HL-60 (cell line): ENCODE data around the gene RUNDC3A.

ENCODE experiments used
- DNase-seq, 2 experiments: peaks; one replicate each; pipeline ENCODE4 v3.0.0-alpha.2; 2010 to 2020; ENCODE audit warnings: low read depth in 1 of 2, low spot score in 1 of 2
- H3K27ac ChIP-seq: fragments of 250-450 bp; sonication (Bioruptor Pico); replicated peaks from 2 replicates; pipeline ENCODE4 v1.5.1; 2020; ENCODE audit warnings: mild to moderate bottlenecking, moderate library complexity
- H3K27me3 ChIP-seq: fragments of 250-450 bp; sonication (Bioruptor Pico); 2 replicates; pipeline ENCODE4 v1.5.1; 2021; ENCODE audit warnings: mild to moderate bottlenecking, moderate library complexity; ENCODE audit not compliant: insufficient read depth, poor library complexity, severe bottlenecking
- H3K4me3 ChIP-seq: replicated peaks from 2 replicates; pipeline ENCODE4 v1.5.1; 2011; ENCODE audit warnings: mild to moderate bottlenecking, control low read depth, low read length; ENCODE audit not compliant: insufficient read depth
- GABPA ChIP-seq: IDR thresholded peaks from 2 replicates; pipeline ENCODE4 v1.6.1; 2012; ENCODE audit warnings: low read depth
- POLR2AphosphoS5 ChIP-seq: IDR thresholded peaks from 2 replicates; pipeline ENCODE4 v1.6.1; 2012; ENCODE audit warnings: low read depth
- SPI1 ChIP-seq: IDR thresholded peaks from 2 replicates; pipeline ENCODE4 v1.6.1; 2012; ENCODE audit warnings: low read depth, mild to moderate bottlenecking, borderline replicate concordance
- TF ChIP-seq, protein P1 (sequence below): IDR thresholded peaks from one replicate; pipeline ENCODE4 v1.5.1; 2011; ENCODE audit warnings: low read length, control low read depth, inconsistent platforms; ENCODE audit not compliant: insufficient read depth
- TF ChIP-seq, protein P2 (sequence below): IDR thresholded peaks from 2 replicates; pipeline ENCODE4 v1.6.1; 2012; ENCODE audit warnings: low read depth; ENCODE audit not compliant: insufficient replicate concordance

RUNDC3A gene

DNA sequence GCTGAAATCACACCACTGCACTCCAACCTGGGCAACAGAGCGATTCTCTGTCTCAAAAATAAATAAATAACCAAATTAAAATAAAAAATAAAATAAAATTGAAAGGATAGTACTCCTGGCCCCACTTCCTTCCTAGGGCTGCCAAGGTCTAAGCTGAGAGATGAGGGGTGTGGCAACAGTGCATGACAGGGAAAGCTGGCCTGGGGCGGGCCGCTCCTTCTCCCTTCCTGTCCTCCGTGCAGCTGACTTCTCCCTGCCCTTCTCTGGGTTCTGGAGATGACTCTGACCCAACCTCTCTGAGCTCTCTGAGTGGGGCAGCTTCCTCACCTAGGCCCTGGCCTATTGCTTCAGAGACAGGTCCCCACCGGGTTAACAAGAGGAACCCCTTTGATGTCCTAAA, 25.0 kb downstream of the RUNDC3A start:
- Histone ChIP-seq H3K4me3 (no peak overlapping the region), H3K27me3 (no peaks in the 10 kb centered on the region), H3K27ac (peak overlapping the region; percentile 67)
- TF ChIP-seq, protein P1, sequence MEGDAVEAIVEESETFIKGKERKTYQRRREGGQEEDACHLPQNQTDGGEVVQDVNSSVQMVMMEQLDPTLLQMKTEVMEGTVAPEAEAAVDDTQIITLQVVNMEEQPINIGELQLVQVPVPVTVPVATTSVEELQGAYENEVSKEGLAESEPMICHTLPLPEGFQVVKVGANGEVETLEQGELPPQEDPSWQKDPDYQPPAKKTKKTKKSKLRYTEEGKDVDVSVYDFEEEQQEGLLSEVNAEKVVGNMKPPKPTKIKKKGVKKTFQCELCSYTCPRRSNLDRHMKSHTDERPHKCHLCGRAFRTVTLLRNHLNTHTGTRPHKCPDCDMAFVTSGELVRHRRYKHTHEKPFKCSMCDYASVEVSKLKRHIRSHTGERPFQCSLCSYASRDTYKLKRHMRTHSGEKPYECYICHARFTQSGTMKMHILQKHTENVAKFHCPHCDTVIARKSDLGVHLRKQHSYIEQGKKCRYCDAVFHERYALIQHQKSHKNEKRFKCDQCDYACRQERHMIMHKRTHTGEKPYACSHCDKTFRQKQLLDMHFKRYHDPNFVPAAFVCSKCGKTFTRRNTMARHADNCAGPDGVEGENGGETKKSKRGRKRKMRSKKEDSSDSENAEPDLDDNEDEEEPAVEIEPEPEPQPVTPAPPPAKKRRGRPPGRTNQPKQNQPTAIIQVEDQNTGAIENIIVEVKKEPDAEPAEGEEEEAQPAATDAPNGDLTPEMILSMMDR, result no peak
- peak; percentile 64 for TF ChIP-seq SPI1
- peak in 1 of 2 experiments; percentile 83 for DNase-seq

DNA sequence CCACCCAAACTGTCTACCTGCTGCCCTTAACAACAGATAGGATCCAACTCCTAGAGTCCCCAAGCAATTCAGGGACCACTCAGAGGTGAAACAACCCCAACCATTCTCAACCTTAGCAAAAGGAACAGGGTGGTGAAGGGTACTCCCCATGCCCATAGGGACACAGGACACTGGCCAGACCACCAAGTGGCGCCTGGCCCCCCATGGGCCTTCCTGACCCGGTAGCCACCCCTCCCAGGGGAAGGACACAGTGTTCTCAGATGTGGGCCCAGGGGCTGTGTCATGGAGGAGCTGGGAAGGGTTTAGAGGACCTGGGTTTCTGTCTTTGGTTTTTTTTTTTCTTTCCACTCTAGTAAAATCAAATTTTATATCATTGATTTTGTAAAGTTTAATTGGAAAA, 25.9 kb downstream of the RUNDC3A start:
- DNase-seq, result no peak
- no peaks in the 10 kb centered on the region for H3K27me3 ChIP-seq
- H3K4me3 ChIP-seq, result no peak overlapping the region
- H3K27ac ChIP-seq, result peak overlapping the region; percentile 67
- no peak for TF ChIP-seq GABPA
- TF ChIP-seq SPI1, result no peak
- TF ChIP-seq, protein P1, result no peak
- TF ChIP-seq, protein P2, sequence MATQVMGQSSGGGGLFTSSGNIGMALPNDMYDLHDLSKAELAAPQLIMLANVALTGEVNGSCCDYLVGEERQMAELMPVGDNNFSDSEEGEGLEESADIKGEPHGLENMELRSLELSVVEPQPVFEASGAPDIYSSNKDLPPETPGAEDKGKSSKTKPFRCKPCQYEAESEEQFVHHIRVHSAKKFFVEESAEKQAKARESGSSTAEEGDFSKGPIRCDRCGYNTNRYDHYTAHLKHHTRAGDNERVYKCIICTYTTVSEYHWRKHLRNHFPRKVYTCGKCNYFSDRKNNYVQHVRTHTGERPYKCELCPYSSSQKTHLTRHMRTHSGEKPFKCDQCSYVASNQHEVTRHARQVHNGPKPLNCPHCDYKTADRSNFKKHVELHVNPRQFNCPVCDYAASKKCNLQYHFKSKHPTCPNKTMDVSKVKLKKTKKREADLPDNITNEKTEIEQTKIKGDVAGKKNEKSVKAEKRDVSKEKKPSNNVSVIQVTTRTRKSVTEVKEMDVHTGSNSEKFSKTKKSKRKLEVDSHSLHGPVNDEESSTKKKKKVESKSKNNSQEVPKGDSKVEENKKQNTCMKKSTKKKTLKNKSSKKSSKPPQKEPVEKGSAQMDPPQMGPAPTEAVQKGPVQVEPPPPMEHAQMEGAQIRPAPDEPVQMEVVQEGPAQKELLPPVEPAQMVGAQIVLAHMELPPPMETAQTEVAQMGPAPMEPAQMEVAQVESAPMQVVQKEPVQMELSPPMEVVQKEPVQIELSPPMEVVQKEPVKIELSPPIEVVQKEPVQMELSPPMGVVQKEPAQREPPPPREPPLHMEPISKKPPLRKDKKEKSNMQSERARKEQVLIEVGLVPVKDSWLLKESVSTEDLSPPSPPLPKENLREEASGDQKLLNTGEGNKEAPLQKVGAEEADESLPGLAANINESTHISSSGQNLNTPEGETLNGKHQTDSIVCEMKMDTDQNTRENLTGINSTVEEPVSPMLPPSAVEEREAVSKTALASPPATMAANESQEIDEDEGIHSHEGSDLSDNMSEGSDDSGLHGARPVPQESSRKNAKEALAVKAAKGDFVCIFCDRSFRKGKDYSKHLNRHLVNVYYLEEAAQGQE, result no peak
- no peak for TF ChIP-seq POLR2AphosphoS5

DNA sequence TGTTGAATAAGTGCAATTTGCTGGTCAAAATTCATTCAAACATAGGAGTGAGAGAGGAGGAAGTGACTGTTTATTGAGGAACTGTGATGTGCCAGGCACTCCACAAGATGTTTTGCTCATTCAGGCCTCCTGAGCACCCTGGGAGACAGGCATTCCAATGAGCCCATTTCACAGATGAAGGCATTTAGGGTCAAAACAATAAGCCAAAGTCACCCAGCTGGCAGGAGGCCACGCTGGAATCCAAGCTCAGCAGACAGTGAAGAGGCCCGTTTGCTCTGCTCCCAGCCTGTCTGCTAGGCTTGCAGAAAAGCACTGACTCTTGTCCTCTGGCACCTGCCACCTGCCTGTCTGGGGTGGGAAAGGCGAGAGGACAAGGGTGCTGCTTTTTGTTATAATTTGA, 26.3 kb downstream of the RUNDC3A start:
- Histone ChIP-seq H3K27me3 (no peaks in the 10 kb centered on the region), H3K27ac (peak overlapping the region; percentile 67), H3K4me3 (no peak overlapping the region)
- TF ChIP-seq POLR2AphosphoS5 (no peak), GABPA (no peak), SPI1 (peak; percentile 91)
- TF ChIP-seq, protein P1, result no peak
- TF ChIP-seq, protein P2, result no peak
- DNase-seq, result peak in 1 of 2 experiments; percentile 45

DNA sequence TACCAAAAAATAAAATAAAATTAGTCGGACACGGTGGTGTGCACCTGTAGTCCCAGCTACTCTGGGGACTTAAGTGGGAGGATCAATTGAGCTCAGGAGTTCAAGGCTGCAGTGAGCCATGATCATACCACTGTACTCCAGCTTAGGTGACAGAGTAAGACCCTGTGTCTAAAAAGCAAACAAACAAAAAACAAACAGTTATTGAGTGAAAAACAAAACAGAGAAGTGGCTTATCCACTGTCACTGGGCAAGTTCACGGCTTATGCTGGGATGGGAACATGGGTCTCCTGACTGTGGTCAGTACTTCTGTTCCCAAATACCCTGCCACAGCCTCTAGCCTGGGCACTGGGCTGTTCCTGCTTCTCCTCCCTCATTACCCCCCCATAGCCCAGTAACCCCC, 27.2 kb downstream of the RUNDC3A start:
- no peak overlapping the region for H3K4me3 ChIP-seq
- H3K27ac ChIP-seq, result no peak overlapping the region
- TF ChIP-seq SPI1 (no peak), POLR2AphosphoS5 (no peak), GABPA (no peak)
- TF ChIP-seq, protein P2, result no peak
- TF ChIP-seq, protein P1, result no peak
- no peak for DNase-seq
- no peaks in the 10 kb centered on the region for H3K27me3 ChIP-seq
